A673 (cell line): Measurements from ENCODE around the gene EYS. TPM values are rescaled to one million over a fixed set of nuclear protein-coding genes. Genes with fewer than 3 reads are reported as not detected.

ENCODE experiments used
- BruUV-seq: library from RNA; stranded (reverse); fragments of 400-500 nt; replicated peaks from 2 replicates; lab custom pipeline; 2021; lab: Mats Ljungman, UMichigan
- CTCF ChIA-PET: fragments of 300-600 bp; sonication (Branson Sonifier 250); formaldehyde crosslinking; loops from one replicate; lab custom pipeline; 2022; ENCODE audit warnings: antibody characterized with exemption; lab: Charles Lee
- POLR2A ChIA-PET: fragments of 300-600 bp; sonication (Branson Sonifier 250); formaldehyde crosslinking; loops from one replicate; lab custom pipeline; 2022; ENCODE audit warnings: antibody characterized with exemption; ENCODE audit not compliant: low non-redundant PET; lab: Charles Lee
- DNase-seq: peaks from one replicate; pipeline ENCODE4 v3.0.0-alpha.2; 2015; ENCODE audit warnings: low spot score
- H3K27ac ChIP-seq: fragments of 200-600 bp; sonication (generic); 2 replicates; pipeline ENCODE4 v1.5.1; 2016; ENCODE audit warnings: mixed run types, low read depth, mild to moderate bottlenecking, mixed read lengths, antibody characterized with exemption, low read length; ENCODE audit not compliant: poor library complexity, severe bottlenecking
- H3K27me3 ChIP-seq: fragments of 200-600 bp; sonication (generic); replicated peaks from 2 replicates; pipeline ENCODE4 v1.6.1; 2017; ENCODE audit warnings: mixed run types, low read depth, mild to moderate bottlenecking, mixed read lengths, antibody characterized with exemption, low read length; ENCODE audit not compliant: insufficient read depth, poor library complexity
- H3K36me3 ChIP-seq: fragments of 200-600 bp; sonication (generic); 2 replicates; pipeline ENCODE4 v1.6.1; 2016; ENCODE audit warnings: mixed run types, mild to moderate bottlenecking, mixed read lengths, antibody characterized with exemption, low read length; ENCODE audit not compliant: insufficient read depth, poor library complexity, severe bottlenecking
- H3K4me1 ChIP-seq: fragments of 200-600 bp; sonication (generic); 2 replicates; pipeline ENCODE4 v1.6.1; 2017; ENCODE audit warnings: mixed run types, mild to moderate bottlenecking, mixed read lengths, antibody characterized with exemption, low read length; ENCODE audit not compliant: insufficient read depth, poor library complexity, severe bottlenecking
- H3K4me3 ChIP-seq: fragments of 200-600 bp; sonication (generic); 2 replicates; pipeline ENCODE4 v1.5.1; 2016; ENCODE audit warnings: low read depth, mixed run types, mild to moderate bottlenecking, mixed read lengths, low read length; ENCODE audit not compliant: poor library complexity, severe bottlenecking
- H3K9me3 ChIP-seq: fragments of 200-600 bp; sonication (generic); 2 replicates; pipeline ENCODE4 v1.6.1; 2016; ENCODE audit warnings: mixed run types, low read depth, mild to moderate bottlenecking, mixed read lengths, antibody characterized with exemption, low read length; ENCODE audit not compliant: poor library complexity, severe bottlenecking
- CTCF ChIP-seq: fragments of 300-800, 200-600 bp; sonication (generic); conservative IDR thresholded peaks from 2 replicates; pipeline ENCODE4 v1.5.1; 2017; ENCODE audit warnings: low read depth, mild to moderate bottlenecking, antibody characterized with exemption, low read length, moderate library complexity, mixed read lengths
- EZH2 ChIP-seq: fragments of 200-600 bp; sonication (generic); IDR thresholded peaks from 2 replicates; pipeline ENCODE4 v1.6.1; 2017; ENCODE audit warnings: borderline replicate concordance, low read depth, mild to moderate bottlenecking, mixed read lengths, antibody characterized with exemption, low read length; ENCODE audit not compliant: poor library complexity, severe bottlenecking
- intact Hi-C: fragments of 100-400 bp; cut with micrococcal nuclease; formaldehyde crosslinking; loops from one replicate; pipeline ENCODE4 v1.10.0; 2022; ENCODE audit not compliant: unreplicated experiment
- total RNA-seq: library from RNA; stranded (reverse); gene quantifications from 2 replicates; pipeline ENCODE4 v1.2.3, GENCODE V29; 2021

EYS gene
- total RNA-seq, 1 experiment from 2014 or later, result 0.47 TPM

GRCh38 chr6:64502801-64503200 lies 1204.2 kb downstream of the EYS start:
- DNase-seq, result no peak
- ChIA-PET CTCF (no interaction called here), POLR2A (no interaction called here)
- no peaks in the 10 kb centered on the region for H3K4me1 ChIP-seq
- no peak overlapping the region for H3K27ac ChIP-seq
- H3K4me3 ChIP-seq, result no peak overlapping the region
- no peaks in the 10 kb centered on the region for H3K36me3 ChIP-seq
- intact Hi-C loops, result no loop called here
- BruUV-seq, result no TSS peak
- H3K27me3 ChIP-seq, result no peaks in the 10 kb centered on the region
- TF ChIP-seq CTCF (no peak), EZH2 (no peak)
- H3K9me3 ChIP-seq, result no peaks in the 10 kb centered on the region

- POLR2A ChIA-PET, result no interaction called here
- Histone ChIP-seq H3K4me1 (no peaks in the 10 kb centered on the region), H3K4me3 (no peak overlapping the region), H3K27ac (no peak overlapping the region), H3K36me3 (no peaks in the 10 kb centered on the region), H3K9me3 (no peaks in the 10 kb centered on the region), H3K27me3 (no peaks in the 10 kb centered on the region)
- CTCF ChIA-PET, result no interaction called here
- TF ChIP-seq CTCF, result no peak
- no peak for TF ChIP-seq EZH2
- intact Hi-C loops, result no loop called here
- no TSS peak for BruUV-seq
- no peak for DNase-seq
Measured at GRCh38 chr6:64497634-64498033, 1209.4 kb downstream of the EYS start.

GRCh38 chr6:64489763-64490162 lies 1217.3 kb downstream of the EYS start:
- no peaks in the 10 kb centered on the region for H3K4me1 ChIP-seq
- POLR2A ChIA-PET, result no interaction called here
- BruUV-seq, result no TSS peak
- no peak overlapping the region for H3K27ac ChIP-seq
- intact Hi-C loops, result no loop called here
- CTCF ChIA-PET, result no interaction called here
- no peaks in the 10 kb centered on the region for H3K27me3 ChIP-seq
- DNase-seq, result no peak
- H3K4me3 ChIP-seq, result no peak overlapping the region
- H3K36me3 ChIP-seq, result no peaks in the 10 kb centered on the region
- TF ChIP-seq CTCF (no peak), EZH2 (no peak)
- no peaks in the 10 kb centered on the region for H3K9me3 ChIP-seq
